Left ventricle myocardium inferior (tissue), 1 donor: Measurements from ENCODE around the gene DCBLD1. TPM values are rescaled to one million over a fixed set of nuclear protein-coding genes. Genes with fewer than 3 reads are reported as not detected.

Experiments
- DNase-seq: peaks from one replicate; pipeline ENCODE4 v3.0.0-alpha.2; 2020
- H3K27ac ChIP-seq: fragments of 200-600 bp; replicated peaks from 2 replicates; pipeline ENCODE4 v1.8.0; 2021
- H3K27me3 ChIP-seq: fragments of 200-600 bp; 2 replicates; pipeline ENCODE4 v1.8.0; 2021; ENCODE audit warnings: low read depth
- H3K36me3 ChIP-seq: fragments of 200-600 bp; 2 replicates; pipeline ENCODE4 v1.8.0; 2021
- H3K4me1 ChIP-seq: fragments of 200-600 bp; 2 replicates; pipeline ENCODE4 v1.8.0; 2021
- H3K4me3 ChIP-seq: fragments of 200-600 bp; 2 replicates; pipeline ENCODE4 v1.8.0; 2021; ENCODE audit warnings: mild to moderate bottlenecking, moderate library complexity
- H3K9me3 ChIP-seq: fragments of 200-600 bp; replicated peaks from 2 replicates; pipeline ENCODE4 v1.8.0; 2021
- intact Hi-C: fragments of 100-400 bp; cut with micrococcal nuclease; formaldehyde crosslinking; loops from one replicate; pipeline ENCODE4 v1.11.0; 2022
- total RNA-seq: library from RNA; stranded (reverse); fragmentation: NEBNext Ultra II Directional; extraction: Animal tissue kit (Norgen Biotek cat#: 25700); gene quantifications from one replicate; pipeline ENCODE4 v1.2.1, GENCODE V29; 2021
- TF ChIP-seq, protein P1 (sequence below): fragments of 200-600 bp; IDR thresholded peaks from 2 replicates; pipeline ENCODE4 v1.8.0; 2021; ENCODE audit warnings: antibody characterized with exemption, mild to moderate bottlenecking, borderline replicate concordance
- donor health status: DM: no; HTN: yes; CAD: no; lungs with severe emphysema.

The DCBLD1 gene
- total RNA-seq, 1 donor from 2014 or later, result 5.5 TPM

DNA sequence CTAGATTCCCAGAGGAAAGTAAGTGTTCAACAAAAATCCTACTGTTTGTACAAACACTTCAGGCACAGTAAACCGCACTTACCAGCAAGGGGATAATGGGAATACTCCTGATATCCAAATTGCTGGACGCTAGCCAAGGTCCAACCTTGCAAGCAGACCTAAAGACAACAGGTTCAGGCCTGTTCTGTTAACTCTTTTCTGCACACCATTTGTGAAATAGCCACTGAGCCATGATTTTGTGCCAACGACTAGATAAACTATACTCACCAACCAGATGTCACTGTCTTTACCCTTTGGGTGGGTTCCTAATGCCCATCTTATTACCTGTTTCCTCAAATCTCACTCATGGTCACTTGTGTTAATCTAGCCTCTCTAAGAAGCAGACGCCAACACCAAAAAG is 76.3 kb downstream of the DCBLD1 start:
- no peaks in the 10 kb centered on the region for H3K27me3 ChIP-seq
- H3K4me3 ChIP-seq, result no peak overlapping the region
- TF ChIP-seq, protein P1, sequence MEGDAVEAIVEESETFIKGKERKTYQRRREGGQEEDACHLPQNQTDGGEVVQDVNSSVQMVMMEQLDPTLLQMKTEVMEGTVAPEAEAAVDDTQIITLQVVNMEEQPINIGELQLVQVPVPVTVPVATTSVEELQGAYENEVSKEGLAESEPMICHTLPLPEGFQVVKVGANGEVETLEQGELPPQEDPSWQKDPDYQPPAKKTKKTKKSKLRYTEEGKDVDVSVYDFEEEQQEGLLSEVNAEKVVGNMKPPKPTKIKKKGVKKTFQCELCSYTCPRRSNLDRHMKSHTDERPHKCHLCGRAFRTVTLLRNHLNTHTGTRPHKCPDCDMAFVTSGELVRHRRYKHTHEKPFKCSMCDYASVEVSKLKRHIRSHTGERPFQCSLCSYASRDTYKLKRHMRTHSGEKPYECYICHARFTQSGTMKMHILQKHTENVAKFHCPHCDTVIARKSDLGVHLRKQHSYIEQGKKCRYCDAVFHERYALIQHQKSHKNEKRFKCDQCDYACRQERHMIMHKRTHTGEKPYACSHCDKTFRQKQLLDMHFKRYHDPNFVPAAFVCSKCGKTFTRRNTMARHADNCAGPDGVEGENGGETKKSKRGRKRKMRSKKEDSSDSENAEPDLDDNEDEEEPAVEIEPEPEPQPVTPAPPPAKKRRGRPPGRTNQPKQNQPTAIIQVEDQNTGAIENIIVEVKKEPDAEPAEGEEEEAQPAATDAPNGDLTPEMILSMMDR, result no peak
- peaks cover 12% of the 10 kb centered on the region for H3K4me1 ChIP-seq
- no peaks in the 10 kb centered on the region for H3K9me3 ChIP-seq
- DNase-seq, result no peak
- intact Hi-C loops, result loop anchor here (5.0 kb wide), 1 partner anchor 207 kb away; no protein-coding TSS in a partner anchor
- H3K36me3 ChIP-seq, result peaks cover 23% of the 10 kb centered on the region
- H3K27ac ChIP-seq, result no peak overlapping the region

DNA sequence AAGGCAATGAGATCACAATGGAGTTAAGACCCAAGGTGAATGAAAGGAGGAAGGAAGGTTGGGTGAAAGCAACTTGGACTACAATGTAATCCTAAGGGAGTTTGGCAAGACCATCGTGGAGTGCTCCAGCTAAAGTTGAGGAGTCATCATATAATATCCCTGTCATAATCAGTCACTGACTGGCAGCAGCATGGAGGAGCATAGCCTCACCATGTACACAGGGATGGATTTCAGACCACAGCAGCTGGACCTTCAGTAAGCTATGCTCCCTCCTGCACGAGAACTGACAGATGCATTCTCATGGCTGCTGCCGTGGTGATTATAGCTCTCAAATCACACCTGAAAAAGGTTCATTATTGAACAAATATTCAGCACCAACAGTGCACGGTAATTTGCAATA is 76.8 kb downstream of the DCBLD1 start:
- no peaks in the 10 kb centered on the region for H3K27me3 ChIP-seq
- no peak for DNase-seq
- intact Hi-C loops, result loop anchor here (5.0 kb wide), 1 partner anchor 207 kb away; no protein-coding TSS in a partner anchor
- H3K4me3 ChIP-seq, result no peak overlapping the region
- H3K9me3 ChIP-seq, result no peaks in the 10 kb centered on the region
- peaks cover 23% of the 10 kb centered on the region for H3K36me3 ChIP-seq
- TF ChIP-seq, protein P1, result no peak
- H3K4me1 ChIP-seq, result peaks cover 12% of the 10 kb centered on the region
- H3K27ac ChIP-seq, result no peak overlapping the region

DNA sequence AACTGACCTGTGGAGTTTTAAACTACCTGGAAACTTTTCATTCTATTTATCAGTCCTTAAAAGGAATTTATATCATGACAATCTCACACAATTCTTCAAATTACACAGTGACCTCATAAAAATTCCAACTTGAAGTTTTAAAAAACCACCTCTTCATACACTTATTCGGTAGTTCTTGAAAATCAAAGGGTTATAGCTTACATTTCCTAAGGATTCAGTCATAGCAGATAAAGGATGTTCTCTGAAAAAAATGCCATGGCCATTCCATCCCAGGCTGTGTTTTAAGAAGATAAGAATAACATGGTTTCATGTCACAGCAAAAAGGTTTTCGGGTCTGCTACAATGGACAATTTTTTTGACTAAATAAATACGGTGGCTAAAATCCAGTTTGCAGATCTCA is 78.7 kb downstream of the DCBLD1 start:
- no peak for DNase-seq
- H3K27me3 ChIP-seq, result no peaks in the 10 kb centered on the region
- H3K27ac ChIP-seq, result no peak overlapping the region
- peaks cover 2% of the 10 kb centered on the region for H3K4me1 ChIP-seq
- TF ChIP-seq, protein P1, result no peak
- peaks cover 40% of the 10 kb centered on the region for H3K36me3 ChIP-seq
- intact Hi-C loops, result no loop called here
- no peak overlapping the region for H3K4me3 ChIP-seq
- H3K9me3 ChIP-seq, result no peaks in the 10 kb centered on the region

DNA sequence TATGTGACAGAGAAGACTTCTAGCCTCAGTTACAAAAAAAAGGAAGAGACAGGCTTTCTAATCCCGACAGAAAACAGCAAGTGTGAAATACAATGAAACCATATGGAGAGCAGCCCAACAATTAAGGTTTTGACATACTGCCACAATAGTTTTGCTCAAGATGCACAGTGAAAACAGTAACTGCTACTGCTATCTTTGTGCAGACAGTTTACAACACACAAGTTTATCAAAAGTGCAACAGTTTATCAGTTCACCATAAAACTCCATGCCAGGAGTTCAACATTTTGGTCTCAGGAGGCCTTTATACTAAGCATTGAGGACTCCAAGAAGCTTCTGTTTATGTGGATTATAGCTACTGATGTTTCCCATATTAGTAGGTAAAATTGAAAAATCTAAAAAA is 82.2 kb downstream of the DCBLD1 start:
- TF ChIP-seq, protein P1, result no peak

DNA sequence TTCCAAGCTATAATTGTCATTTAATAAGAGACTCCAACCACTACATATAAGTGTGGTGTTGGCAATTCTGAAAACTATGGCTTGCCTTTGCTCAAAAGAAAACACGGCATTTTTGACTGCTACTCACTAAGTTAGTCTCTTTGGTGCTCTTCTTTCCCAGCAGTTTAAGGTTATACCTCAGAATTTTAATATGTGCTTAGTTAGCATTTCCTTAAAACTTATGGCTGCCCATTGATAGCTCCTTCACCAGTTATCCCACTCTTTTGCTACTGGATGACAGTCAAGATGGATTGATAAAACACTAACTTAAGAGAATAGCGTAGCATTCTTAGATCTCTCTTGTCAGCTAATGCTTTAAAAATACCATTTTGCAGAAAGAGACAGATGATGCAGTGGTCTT is 85.8 kb downstream of the DCBLD1 start:
- TF ChIP-seq, protein P1, result no peak
- Histone ChIP-seq H3K9me3 (no peaks in the 10 kb centered on the region), H3K4me3 (no peak overlapping the region), H3K4me1 (no peaks in the 10 kb centered on the region), H3K27me3 (no peaks in the 10 kb centered on the region), H3K36me3 (peaks cover 79% of the 10 kb centered on the region), H3K27ac (no peak overlapping the region)
- no peak for DNase-seq
- intact Hi-C loops, result no loop called here

More for the DNA sequence above, 82.2 kb downstream of the DCBLD1 start:
- peaks cover 75% of the 10 kb centered on the region for H3K36me3 ChIP-seq
- intact Hi-C loops, result no loop called here
- no peak overlapping the region for H3K4me3 ChIP-seq
- H3K27me3 ChIP-seq, result no peaks in the 10 kb centered on the region
- H3K4me1 ChIP-seq, result no peaks in the 10 kb centered on the region
- H3K9me3 ChIP-seq, result no peaks in the 10 kb centered on the region
- no peak overlapping the region for H3K27ac ChIP-seq
- no peak for DNase-seq
